Liver (tissue), 3 donors: ENCODE data around the gene DGKE.

ENCODE experiments used
- FOXA1 ChIP-seq: IDR thresholded peaks from 2 replicates; pipeline ENCODE4 v1.6.1; 2016; ENCODE audit warnings: antibody characterized with exemption
- GABPA ChIP-seq, 2 donors: IDR thresholded peaks in 1 of 2; conservative IDR thresholded peaks in 1 of 2; 2 replicates each; pipeline ENCODE4 v1.6.1; 2016; ENCODE audit warnings: antibody characterized with exemption in 2 of 2, mild to moderate bottlenecking in 1 of 2, moderate library complexity in 1 of 2
- HNF4A ChIP-seq, 2 donors: conservative IDR thresholded peaks; 2 replicates each; pipeline ENCODE4 v1.6.1; 2016; ENCODE audit warnings: antibody characterized with exemption in 2 of 2, mild to moderate bottlenecking in 2 of 2
- NR2F2 ChIP-seq: IDR thresholded peaks from 2 replicates; pipeline ENCODE4 v1.6.1; 2016; ENCODE audit warnings: antibody characterized with exemption
- RXRA ChIP-seq, 2 donors: IDR thresholded peaks; 2 replicates each; pipeline ENCODE4 v1.6.1; 2017 to 2018; ENCODE audit warnings: antibody characterized with exemption in 2 of 2, mild to moderate bottlenecking in 1 of 2
- SP1 ChIP-seq: IDR thresholded peaks from 2 replicates; pipeline ENCODE4 v1.6.1; 2018; ENCODE audit warnings: antibody characterized with exemption, mild to moderate bottlenecking
- TAF1 ChIP-seq: conservative IDR thresholded peaks from 2 replicates; pipeline ENCODE4 v1.6.1; 2016; ENCODE audit warnings: antibody characterized with exemption, mild to moderate bottlenecking
- YY1 ChIP-seq: IDR thresholded peaks from 2 replicates; pipeline ENCODE4 v1.6.1; 2016; ENCODE audit warnings: antibody characterized with exemption, mild to moderate bottlenecking
- TF ChIP-seq, protein P1 (sequence below): fragments of 150-350 bp; IDR thresholded peaks from 2 replicates; pipeline ENCODE4 v1.5.1; 2017; ENCODE audit warnings: improper control_type of control experiment, low read depth, low read length; ENCODE audit not compliant: missing input control
- TF ChIP-seq, protein P2 (sequence below): IDR thresholded peaks from 2 replicates; pipeline ENCODE4 v1.6.1; 2016; ENCODE audit warnings: antibody characterized with exemption
- TF ChIP-seq, protein P3 (sequence below): IDR thresholded peaks from 2 replicates; pipeline ENCODE4 v1.6.1; 2016; ENCODE audit warnings: antibody characterized with exemption, mild to moderate bottlenecking
- TF ChIP-seq, protein P4 (sequence below): IDR thresholded peaks from 2 replicates; pipeline ENCODE4 v1.6.1; 2016; ENCODE audit warnings: antibody characterized with exemption
- TF ChIP-seq, protein P5 (sequence below): IDR thresholded peaks from 2 replicates; pipeline ENCODE4 v1.6.1; 2016; ENCODE audit warnings: antibody characterized with exemption
- donor health status: healthy.
- donor health status: healthy.

DNA sequence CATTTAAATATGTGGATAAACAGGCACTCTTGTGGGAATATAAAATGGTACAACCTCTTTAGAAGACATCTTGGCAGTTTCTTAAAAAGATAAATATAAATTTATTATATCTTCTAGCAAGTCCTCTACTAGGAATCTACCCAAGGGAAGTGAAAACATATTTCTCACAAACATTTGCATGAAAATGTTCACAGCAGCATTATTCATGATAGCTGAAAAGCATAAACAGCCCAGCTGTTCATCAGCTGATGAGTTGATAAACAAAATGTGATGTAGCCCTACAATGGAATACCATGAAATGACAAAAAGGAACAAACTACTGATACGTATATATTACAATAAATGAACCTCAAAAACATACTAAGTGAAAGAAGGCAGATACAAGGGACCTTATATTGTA lies 12.0 kb downstream of the DGKE start:
- TF ChIP-seq, protein P1, sequence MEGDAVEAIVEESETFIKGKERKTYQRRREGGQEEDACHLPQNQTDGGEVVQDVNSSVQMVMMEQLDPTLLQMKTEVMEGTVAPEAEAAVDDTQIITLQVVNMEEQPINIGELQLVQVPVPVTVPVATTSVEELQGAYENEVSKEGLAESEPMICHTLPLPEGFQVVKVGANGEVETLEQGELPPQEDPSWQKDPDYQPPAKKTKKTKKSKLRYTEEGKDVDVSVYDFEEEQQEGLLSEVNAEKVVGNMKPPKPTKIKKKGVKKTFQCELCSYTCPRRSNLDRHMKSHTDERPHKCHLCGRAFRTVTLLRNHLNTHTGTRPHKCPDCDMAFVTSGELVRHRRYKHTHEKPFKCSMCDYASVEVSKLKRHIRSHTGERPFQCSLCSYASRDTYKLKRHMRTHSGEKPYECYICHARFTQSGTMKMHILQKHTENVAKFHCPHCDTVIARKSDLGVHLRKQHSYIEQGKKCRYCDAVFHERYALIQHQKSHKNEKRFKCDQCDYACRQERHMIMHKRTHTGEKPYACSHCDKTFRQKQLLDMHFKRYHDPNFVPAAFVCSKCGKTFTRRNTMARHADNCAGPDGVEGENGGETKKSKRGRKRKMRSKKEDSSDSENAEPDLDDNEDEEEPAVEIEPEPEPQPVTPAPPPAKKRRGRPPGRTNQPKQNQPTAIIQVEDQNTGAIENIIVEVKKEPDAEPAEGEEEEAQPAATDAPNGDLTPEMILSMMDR = no peak
- no peak for TF ChIP-seq YY1
- TF ChIP-seq HNF4A (conservative IDR thresholded peaks at IDR 0.05) = no peak
- no peak for TF ChIP-seq FOXA1
- TF ChIP-seq, protein P2, sequence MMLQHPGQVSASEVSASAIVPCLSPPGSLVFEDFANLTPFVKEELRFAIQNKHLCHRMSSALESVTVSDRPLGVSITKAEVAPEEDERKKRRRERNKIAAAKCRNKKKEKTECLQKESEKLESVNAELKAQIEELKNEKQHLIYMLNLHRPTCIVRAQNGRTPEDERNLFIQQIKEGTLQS = no peak
- TF ChIP-seq, protein P3, sequence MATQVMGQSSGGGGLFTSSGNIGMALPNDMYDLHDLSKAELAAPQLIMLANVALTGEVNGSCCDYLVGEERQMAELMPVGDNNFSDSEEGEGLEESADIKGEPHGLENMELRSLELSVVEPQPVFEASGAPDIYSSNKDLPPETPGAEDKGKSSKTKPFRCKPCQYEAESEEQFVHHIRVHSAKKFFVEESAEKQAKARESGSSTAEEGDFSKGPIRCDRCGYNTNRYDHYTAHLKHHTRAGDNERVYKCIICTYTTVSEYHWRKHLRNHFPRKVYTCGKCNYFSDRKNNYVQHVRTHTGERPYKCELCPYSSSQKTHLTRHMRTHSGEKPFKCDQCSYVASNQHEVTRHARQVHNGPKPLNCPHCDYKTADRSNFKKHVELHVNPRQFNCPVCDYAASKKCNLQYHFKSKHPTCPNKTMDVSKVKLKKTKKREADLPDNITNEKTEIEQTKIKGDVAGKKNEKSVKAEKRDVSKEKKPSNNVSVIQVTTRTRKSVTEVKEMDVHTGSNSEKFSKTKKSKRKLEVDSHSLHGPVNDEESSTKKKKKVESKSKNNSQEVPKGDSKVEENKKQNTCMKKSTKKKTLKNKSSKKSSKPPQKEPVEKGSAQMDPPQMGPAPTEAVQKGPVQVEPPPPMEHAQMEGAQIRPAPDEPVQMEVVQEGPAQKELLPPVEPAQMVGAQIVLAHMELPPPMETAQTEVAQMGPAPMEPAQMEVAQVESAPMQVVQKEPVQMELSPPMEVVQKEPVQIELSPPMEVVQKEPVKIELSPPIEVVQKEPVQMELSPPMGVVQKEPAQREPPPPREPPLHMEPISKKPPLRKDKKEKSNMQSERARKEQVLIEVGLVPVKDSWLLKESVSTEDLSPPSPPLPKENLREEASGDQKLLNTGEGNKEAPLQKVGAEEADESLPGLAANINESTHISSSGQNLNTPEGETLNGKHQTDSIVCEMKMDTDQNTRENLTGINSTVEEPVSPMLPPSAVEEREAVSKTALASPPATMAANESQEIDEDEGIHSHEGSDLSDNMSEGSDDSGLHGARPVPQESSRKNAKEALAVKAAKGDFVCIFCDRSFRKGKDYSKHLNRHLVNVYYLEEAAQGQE = no peak
- no peak for TF ChIP-seq TAF1
- TF ChIP-seq GABPA (IDR thresholded peaks at IDR 0.05 in 1 of 2, conservative IDR thresholded peaks at IDR 0.05 in 1 of 2) = no peak
- TF ChIP-seq SP1 = no peak
- TF ChIP-seq, protein P4, sequence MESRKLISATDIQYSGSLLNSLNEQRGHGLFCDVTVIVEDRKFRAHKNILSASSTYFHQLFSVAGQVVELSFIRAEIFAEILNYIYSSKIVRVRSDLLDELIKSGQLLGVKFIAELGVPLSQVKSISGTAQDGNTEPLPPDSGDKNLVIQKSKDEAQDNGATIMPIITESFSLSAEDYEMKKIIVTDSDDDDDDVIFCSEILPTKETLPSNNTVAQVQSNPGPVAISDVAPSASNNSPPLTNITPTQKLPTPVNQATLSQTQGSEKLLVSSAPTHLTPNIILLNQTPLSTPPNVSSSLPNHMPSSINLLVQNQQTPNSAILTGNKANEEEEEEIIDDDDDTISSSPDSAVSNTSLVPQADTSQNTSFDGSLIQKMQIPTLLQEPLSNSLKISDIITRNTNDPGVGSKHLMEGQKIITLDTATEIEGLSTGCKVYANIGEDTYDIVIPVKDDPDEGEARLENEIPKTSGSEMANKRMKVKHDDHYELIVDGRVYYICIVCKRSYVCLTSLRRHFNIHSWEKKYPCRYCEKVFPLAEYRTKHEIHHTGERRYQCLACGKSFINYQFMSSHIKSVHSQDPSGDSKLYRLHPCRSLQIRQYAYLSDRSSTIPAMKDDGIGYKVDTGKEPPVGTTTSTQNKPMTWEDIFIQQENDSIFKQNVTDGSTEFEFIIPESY = no peak
- TF ChIP-seq NR2F2 = no peak
- no peak for TF ChIP-seq RXRA (IDR thresholded peaks at IDR 0.05)
- TF ChIP-seq, protein P5, sequence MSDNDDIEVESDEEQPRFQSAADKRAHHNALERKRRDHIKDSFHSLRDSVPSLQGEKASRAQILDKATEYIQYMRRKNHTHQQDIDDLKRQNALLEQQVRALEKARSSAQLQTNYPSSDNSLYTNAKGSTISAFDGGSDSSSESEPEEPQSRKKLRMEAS = no peak
